HCT116 (cell line): Measurements from ENCODE around the gene SIL1.
"Not testable (repeated sequence)": the region's sequence is repeated elsewhere in the genome, so short reads cannot be mapped to it uniquely, and the experiment has no call there.

Experiments
- CTCF ChIP-seq, 3 experiments: fragments of 200-600 bp in 1 of 3; sonication (generic) in 1 of 3; IDR thresholded peaks in 2 of 3; conservative IDR thresholded peaks in 1 of 3; 2 replicates each; pipeline ENCODE4 v1.5.1; 2012 to 2017; ENCODE audit warnings: low read depth in 2 of 3, low read length in 2 of 3, antibody characterized with exemption in 1 of 3, borderline replicate concordance in 1 of 3, control low read depth in 1 of 3, mild to moderate bottlenecking in 1 of 3, mixed read lengths in 1 of 3, mixed run types in 1 of 3, moderate library complexity in 1 of 3; ENCODE audit not compliant: insufficient read depth in 1 of 3
- EZH2 ChIP-seq: fragments of 200-600 bp; sonication (generic); IDR thresholded peaks from 2 replicates; pipeline ENCODE4 v1.6.1; 2017; ENCODE audit warnings: antibody characterized with exemption, mixed run types
- MAX ChIP-seq: IDR thresholded peaks from 2 replicates; pipeline ENCODE4 v1.6.1; 2012
- POLR2A ChIP-seq: IDR thresholded peaks from 2 replicates; pipeline ENCODE4 v1.7.0; 2011; ENCODE audit warnings: borderline replicate concordance; ENCODE audit not compliant: insufficient read depth, insufficient read length; ENCODE audit errors: extremely low read depth
- POLR2AphosphoS5 ChIP-seq: IDR thresholded peaks from 2 replicates; pipeline ENCODE4 v1.6.1; 2011; ENCODE audit warnings: mild to moderate bottlenecking, low read depth, low read length, moderate library complexity
- REST ChIP-seq: IDR thresholded peaks from 2 replicates; pipeline ENCODE4 v1.6.1; 2012; ENCODE audit warnings: low read depth
- SP1 ChIP-seq: IDR thresholded peaks from 2 replicates; pipeline ENCODE4 v1.6.1; 2012; ENCODE audit warnings: low read depth
- YY1 ChIP-seq: IDR thresholded peaks from 2 replicates; pipeline ENCODE4 v1.6.1; 2011; ENCODE audit warnings: low read length, low read depth, moderate library complexity, mild to moderate bottlenecking; ENCODE audit not compliant: insufficient replicate concordance; ENCODE audit errors: extremely low read depth

GRCh38 chr5:139011156-139011555, 187.0 kb downstream of the SIL1 start:
- not testable (repeated sequence) for TF ChIP-seq CTCF (IDR thresholded peaks at IDR 0.05 in 2 of 3, conservative IDR thresholded peaks at IDR 0.05 in 1 of 3; ENCODE audit: borderline replicate concordance in 1 of 3, insufficient read depth in 1 of 3, low read depth in 2 of 3, low read length in 2 of 3); POLR2AphosphoS5; POLR2A; REST; EZH2; SP1; MAX; YY1
